Sigmoid colon (tissue), 7 donors: ENCODE data around the gene PPM1L. TPM values are rescaled to one million over a fixed set of nuclear protein-coding genes. Genes with fewer than 3 reads are reported as not detected.

Experiments used
- DNase-seq: peaks from one replicate; pipeline ENCODE4 v3.0.0-alpha.2; 2019
- H3K27ac ChIP-seq, 4 donors: fragments of 200-600 bp; sonication (generic); one replicate each; pipeline ENCODE4 v1.5.1; 2016 to 2019; ENCODE audit warnings: mild to moderate bottlenecking in 1 of 4
- H3K27me3 ChIP-seq, 3 donors: fragments of 200-600 bp; sonication (generic); one replicate each; pipeline ENCODE4 v1.5.1; 2019; ENCODE audit warnings: mild to moderate bottlenecking in 1 of 3
- H3K36me3 ChIP-seq, 4 donors: fragments of 200-600 bp; sonication (generic); one replicate each; pipeline ENCODE4 v1.5.1; 2016 to 2019
- H3K4me1 ChIP-seq, 4 donors: fragments of 200-600 bp; sonication (generic); one replicate each; pipeline ENCODE4 v1.5.1; 2017 to 2019
- H3K4me3 ChIP-seq, 4 donors: fragments of 200-600 bp; sonication (generic); one replicate each; pipeline ENCODE4 v1.5.1; 2017 to 2019; ENCODE audit warnings: mild to moderate bottlenecking in 2 of 4, moderate library complexity in 1 of 4
- H3K9me3 ChIP-seq, 4 donors: fragments of 200-600 bp in 3 of 4; sonication (generic) in 3 of 4; one replicate each; pipeline versions ENCODE4 v1.5.1 to v1.6.1; 2013 to 2019
- CTCF ChIP-seq, 4 experiments: fragments of 450-650 bp in 3 of 4; fragments of 200-600 bp in 1 of 4; IDR thresholded peaks; one replicate each; pipeline ENCODE4 v1.5.1; 2016 to 2019; ENCODE audit warnings: antibody characterized with exemption in 4 of 4, mild to moderate bottlenecking in 3 of 4, moderate library complexity in 2 of 4
- EP300 ChIP-seq, 4 donors: sonication (generic); formaldehyde crosslinking; IDR thresholded peaks; one replicate each; pipeline ENCODE4 v1.6.1; 2017; ENCODE audit warnings: antibody characterized with exemption in 4 of 4
- POLR2A ChIP-seq, 2 donors: fragments of 450-650 bp; IDR thresholded peaks; one replicate each; pipeline ENCODE4 v1.6.1; 2016; ENCODE audit warnings: antibody characterized with exemption in 2 of 2, mild to moderate bottlenecking in 2 of 2, moderate library complexity in 2 of 2
- POLR2AphosphoS5 ChIP-seq, 4 donors: sonication (generic); formaldehyde crosslinking; IDR thresholded peaks; one replicate each; pipeline ENCODE4 v1.6.1; 2017; ENCODE audit warnings: antibody characterized with exemption in 4 of 4
- WGBS, 2 donors: extraction: QIAGEN DNeasy Blood & Tissue Kit; methylation state at CpG; one replicate each; pipeline ENCODE4 v1.1.7; 2013; 5-methylcytosine and 5-hydroxymethylcytosine counted together
- intact Hi-C: fragments of 100-400 bp; cut with DNase I; formaldehyde crosslinking; loops from one replicate; pipeline ENCODE4 v1.15.1; 2023
- polyA plus RNA-seq, 3 donors: library from polyadenylated mRNA; stranded (reverse); fragments of 200-250 nt; gene quantifications; one replicate each; pipeline ENCODE4 v1.2.3, GENCODE V29; 2013
- total RNA-seq, 4 donors: library from RNA; depleted of rRNA; stranded (reverse); fragments of >200 nt; gene quantifications; one replicate each; pipeline ENCODE4 v1.1.0, GENCODE V29; 2016
- donor health status: healthy with polysubstance abuse.
- donor health status: Bipolar disorder and iron deficiency.
- donor health status: healthy.

PPM1L gene
- total and polyA plus RNA-seq, 7 donors, result 1.2 to 50.2 (median 33.2) TPM

GRCh38 chr3:160870327-160870726 lies 114.3 kb downstream of the PPM1L start:
- no peak overlapping the region for H3K27ac ChIP-seq
- no peaks in the 10 kb centered on the region for H3K36me3 ChIP-seq
- no peak for DNase-seq

DNA sequence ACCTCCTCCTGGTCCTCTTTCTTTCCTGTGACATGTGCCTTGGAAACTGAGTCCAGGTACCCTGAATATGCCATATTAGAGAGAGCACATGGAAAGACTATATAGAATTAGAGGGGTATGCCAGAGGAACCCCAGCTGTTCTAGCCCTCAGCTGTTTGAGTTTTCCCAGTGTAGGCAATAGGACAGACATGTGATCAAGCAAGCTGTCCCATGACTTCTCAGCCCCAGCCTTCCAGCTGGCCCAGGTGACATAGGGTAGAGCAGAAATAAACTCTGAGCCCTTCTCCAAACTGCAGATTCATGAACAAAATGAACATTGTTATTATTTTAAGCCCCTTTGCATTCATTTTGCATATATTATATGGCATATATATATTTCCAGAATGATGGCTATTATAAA lies 118.7 kb downstream of the PPM1L start:
- Histone ChIP-seq H3K27ac (no peak overlapping the region), H3K27me3 (no peaks in the 10 kb centered on the region), H3K4me1 (peaks cover 0 to 18% (median 8%) of the 10 kb centered on the region in 4 donors), H3K4me3 (no peak overlapping the region), H3K36me3 (no peaks in the 10 kb centered on the region), H3K9me3 (peaks cover 0 to 6% (median 0%) of the 10 kb centered on the region in 4 donors)
- intact Hi-C loops, result no loop called here
- TF ChIP-seq EP300 (IDR thresholded peaks at IDR 0.05) (no peak), POLR2A (IDR thresholded peaks at IDR 0.05) (no peak), CTCF (IDR thresholded peaks at IDR 0.05) (no peak), POLR2AphosphoS5 (IDR thresholded peaks at IDR 0.05) (no peak)
- no peak for DNase-seq

More at GRCh38 chr3:160870327-160870726, 114.3 kb downstream of the PPM1L start:
- Histone ChIP-seq H3K4me1 (peaks cover 0 to 13% (median 7%) of the 10 kb centered on the region in 4 donors), H3K9me3 (no peaks in the 10 kb centered on the region), H3K4me3 (no peak overlapping the region), H3K27me3 (no peaks in the 10 kb centered on the region)
- WGBS, 2 donors, result 81 to 84% methylated on average over 4 of the region's 4 CpGs
- intact Hi-C loops, result no loop called here
- TF ChIP-seq EP300 (IDR thresholded peaks at IDR 0.05) (no peak), POLR2A (IDR thresholded peaks at IDR 0.05) (no peak), POLR2AphosphoS5 (IDR thresholded peaks at IDR 0.05) (no peak), CTCF (IDR thresholded peaks at IDR 0.05) (no peak)

DNA sequence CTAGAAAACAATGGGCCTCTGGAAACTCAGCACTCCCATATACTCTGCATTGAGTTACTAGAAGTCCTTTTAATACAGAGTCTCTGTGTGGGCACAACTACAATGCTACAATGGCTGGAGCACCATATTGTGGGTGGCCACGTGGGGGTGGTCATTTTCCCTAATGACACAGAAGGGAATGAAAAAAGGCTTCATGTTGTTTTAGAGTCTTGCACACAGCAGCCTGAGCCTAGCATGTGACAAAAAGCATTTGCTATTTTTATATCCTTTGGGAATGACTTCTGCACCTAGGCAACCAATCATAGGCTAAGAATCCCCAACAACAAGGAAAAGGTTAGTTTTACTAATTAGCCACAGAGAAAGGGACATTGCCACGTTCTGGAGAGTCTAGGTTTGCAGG lies 120.6 kb downstream of the PPM1L start:
- 53 to 60% methylated on average over 2 of the region's 2 CpGs for WGBS, 2 donors
- H3K27ac ChIP-seq, result no peak overlapping the region
- H3K36me3 ChIP-seq, result no peaks in the 10 kb centered on the region
- TF ChIP-seq CTCF (IDR thresholded peaks at IDR 0.05) (no peak), EP300 (IDR thresholded peaks at IDR 0.05) (no peak), POLR2A (IDR thresholded peaks at IDR 0.05) (no peak), POLR2AphosphoS5 (IDR thresholded peaks at IDR 0.05) (no peak)
- H3K9me3 ChIP-seq, result peaks cover 0 to 6% (median 0%) of the 10 kb centered on the region in 4 donors
- DNase-seq, result no peak
- no peaks in the 10 kb centered on the region for H3K27me3 ChIP-seq
- intact Hi-C loops, result no loop called here
- H3K4me1 ChIP-seq, result peaks cover 0 to 9% (median 0%) of the 10 kb centered on the region in 4 donors
- H3K4me3 ChIP-seq, result no peak overlapping the region

DNA sequence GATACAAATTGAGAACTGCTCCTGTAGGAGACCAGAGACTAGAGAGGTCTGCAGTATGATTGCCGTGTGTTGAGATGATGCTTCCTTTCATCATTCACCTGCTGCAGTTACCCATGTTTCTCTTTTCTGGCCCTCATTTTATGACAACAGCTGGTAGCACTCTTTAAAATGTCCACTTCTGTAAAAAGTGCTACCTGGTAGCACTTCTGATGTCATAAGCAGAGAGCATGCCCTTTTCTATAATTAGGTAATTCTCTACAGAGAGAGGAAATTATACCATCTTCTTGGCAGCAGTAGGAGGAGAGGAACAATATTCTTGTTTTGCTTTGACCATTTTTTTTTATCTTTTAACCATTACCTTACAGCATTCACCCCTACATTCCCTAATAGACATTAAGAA lies 123.8 kb downstream of the PPM1L start:
- Histone ChIP-seq H3K4me3 (no peak overlapping the region), H3K4me1 (peaks cover 0 to 9% (median 0%) of the 10 kb centered on the region in 4 donors), H3K27ac (no peak overlapping the region), H3K36me3 (no peaks in the 10 kb centered on the region), H3K9me3 (peaks cover 0 to 6% (median 0%) of the 10 kb centered on the region in 4 donors), H3K27me3 (no peaks in the 10 kb centered on the region)
- intact Hi-C loops, result no loop called here
- DNase-seq, result no peak
- TF ChIP-seq POLR2AphosphoS5 (IDR thresholded peaks at IDR 0.05) (no peak), CTCF (IDR thresholded peaks at IDR 0.05) (no peak), EP300 (IDR thresholded peaks at IDR 0.05) (no peak), POLR2A (IDR thresholded peaks at IDR 0.05) (no peak)
- 86% methylated on average over 1 of the region's 1 CpG for WGBS, 2 donors

GRCh38 chr3:160883373-160883772 lies 127.3 kb downstream of the PPM1L start:
- Histone ChIP-seq H3K27ac (no peak overlapping the region), H3K9me3 (peaks cover 0 to 2% (median 0%) of the 10 kb centered on the region in 4 donors), H3K36me3 (no peaks in the 10 kb centered on the region), H3K4me1 (no peaks in the 10 kb centered on the region), H3K27me3 (no peaks in the 10 kb centered on the region), H3K4me3 (no peak overlapping the region)
- no peak for TF ChIP-seq EP300 (IDR thresholded peaks at IDR 0.05)
- TF ChIP-seq POLR2AphosphoS5 (IDR thresholded peaks at IDR 0.05), result no peak
- TF ChIP-seq CTCF (IDR thresholded peaks at IDR 0.05), result peak in 1 of 4 experiments; percentile 14
- no peak for DNase-seq
- 92 to 93% methylated on average over 3 of the region's 3 CpGs for WGBS, 2 donors
- intact Hi-C loops, result no loop called here
